Suprapubic skin (tissue), 4 donors: ENCODE results near the gene HEXD. TPM values are rescaled to one million over a fixed set of nuclear protein-coding genes. Genes with fewer than 3 reads are reported as not detected.

Experiments
- DNase-seq, 2 donors: peaks; one replicate each; pipeline ENCODE4 v3.0.0-alpha.2; 2019; ENCODE audit warnings: low spot score in 2 of 2
- H3K27ac ChIP-seq: fragments of 200-600 bp; sonication (generic); one replicate; pipeline ENCODE4 v1.5.1; 2019
- H3K27me3 ChIP-seq: fragments of 200-600 bp; sonication (generic); one replicate; pipeline ENCODE4 v1.5.1; 2019
- H3K36me3 ChIP-seq: fragments of 200-600 bp; sonication (generic); one replicate; pipeline ENCODE4 v1.5.1; 2019
- H3K4me1 ChIP-seq: fragments of 200-600 bp; sonication (generic); one replicate; pipeline ENCODE4 v1.5.1; 2019
- H3K4me3 ChIP-seq: fragments of 200-600 bp; sonication (generic); one replicate; pipeline ENCODE4 v1.5.1; 2019; ENCODE audit warnings: mild to moderate bottlenecking
- H3K9me3 ChIP-seq: fragments of 200-600 bp; sonication (generic); one replicate; pipeline ENCODE4 v1.5.1; 2019
- EP300 ChIP-seq: sonication (generic); formaldehyde crosslinking; IDR thresholded peaks from one replicate; pipeline ENCODE4 v1.6.1; 2017; ENCODE audit warnings: antibody characterized with exemption
- POLR2A ChIP-seq, 2 donors: fragments of 450-650 bp; IDR thresholded peaks; one replicate each; pipeline ENCODE4 v1.6.1; 2017; ENCODE audit warnings: antibody characterized with exemption in 2 of 2, mild to moderate bottlenecking in 2 of 2, moderate library complexity in 2 of 2
- POLR2AphosphoS5 ChIP-seq, 3 donors: sonication (generic); formaldehyde crosslinking; IDR thresholded peaks; one replicate each; pipeline ENCODE4 v1.6.1; 2017; ENCODE audit warnings: antibody characterized with exemption in 3 of 3
- WGBS: methylation state at CpG from one replicate; pipeline ENCODE4 v1.1.5; 2018; 5-methylcytosine and 5-hydroxymethylcytosine counted together
- total RNA-seq, 4 donors: library from RNA; depleted of rRNA; stranded (reverse); fragments of >200 nt; gene quantifications; one replicate each; pipeline ENCODE4 v1.1.0, GENCODE V29; 2016
- TF ChIP-seq, protein P1 (sequence below), 2 donors: fragments of 200-600 bp in 1 of 2; fragments of 450-650 bp in 1 of 2; sonication (generic) in 1 of 2; IDR thresholded peaks; one replicate each; pipeline ENCODE4 v1.5.1; 2016 to 2019; ENCODE audit warnings: antibody characterized with exemption in 2 of 2, mild to moderate bottlenecking in 1 of 2, moderate library complexity in 1 of 2

Gene HEXD
- total RNA-seq, 4 donors from 2014 or later, result 28.1 to 84.6 (median 33.4) TPM

DNA sequence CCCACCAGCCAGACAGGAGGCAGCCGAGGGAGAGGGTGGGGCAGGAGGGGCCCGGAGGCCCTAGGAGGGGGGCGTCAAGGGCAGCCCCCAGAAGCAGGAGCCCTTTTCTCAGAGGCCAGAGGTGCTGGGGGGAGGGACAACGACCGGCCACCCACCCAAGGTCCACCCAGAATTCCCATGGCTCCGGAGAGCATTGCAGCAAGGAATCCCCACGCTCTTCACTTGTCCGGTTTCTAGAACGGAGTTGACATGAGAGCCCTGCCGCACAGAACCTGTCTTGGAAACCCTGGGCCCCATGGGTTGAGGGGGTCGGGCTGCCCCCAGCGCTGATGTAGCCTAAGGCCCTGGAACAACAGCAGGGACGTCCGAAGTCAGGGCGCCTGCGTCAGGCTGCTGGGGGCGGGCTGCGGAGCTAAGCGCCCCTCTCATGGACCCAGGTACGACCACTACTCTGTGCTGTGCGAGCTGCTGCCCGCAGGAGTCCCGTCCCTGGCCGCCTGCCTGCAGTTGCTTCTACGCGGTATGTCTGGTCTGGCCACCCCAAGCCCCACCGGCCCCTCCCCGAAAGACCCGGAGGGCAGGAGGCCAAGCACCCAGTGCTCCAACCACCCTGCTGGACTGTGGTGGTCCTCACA, 21.2 kb downstream of the HEXD start:
- Histone ChIP-seq H3K27ac (no peak overlapping the region), H3K36me3 (peaks cover 67% of the 10 kb centered on the region), H3K4me3 (no peak overlapping the region), H3K27me3 (no peaks in the 10 kb centered on the region), H3K4me1 (peaks cover 7% of the 10 kb centered on the region), H3K9me3 (no peaks in the 10 kb centered on the region)
- 100% methylated on average over 6 of the region's 29 CpGs for WGBS
- DNase-seq, result peak in 1 of 2 donors; percentile 66
- TF ChIP-seq EP300, result no peak
- TF ChIP-seq, protein P1, sequence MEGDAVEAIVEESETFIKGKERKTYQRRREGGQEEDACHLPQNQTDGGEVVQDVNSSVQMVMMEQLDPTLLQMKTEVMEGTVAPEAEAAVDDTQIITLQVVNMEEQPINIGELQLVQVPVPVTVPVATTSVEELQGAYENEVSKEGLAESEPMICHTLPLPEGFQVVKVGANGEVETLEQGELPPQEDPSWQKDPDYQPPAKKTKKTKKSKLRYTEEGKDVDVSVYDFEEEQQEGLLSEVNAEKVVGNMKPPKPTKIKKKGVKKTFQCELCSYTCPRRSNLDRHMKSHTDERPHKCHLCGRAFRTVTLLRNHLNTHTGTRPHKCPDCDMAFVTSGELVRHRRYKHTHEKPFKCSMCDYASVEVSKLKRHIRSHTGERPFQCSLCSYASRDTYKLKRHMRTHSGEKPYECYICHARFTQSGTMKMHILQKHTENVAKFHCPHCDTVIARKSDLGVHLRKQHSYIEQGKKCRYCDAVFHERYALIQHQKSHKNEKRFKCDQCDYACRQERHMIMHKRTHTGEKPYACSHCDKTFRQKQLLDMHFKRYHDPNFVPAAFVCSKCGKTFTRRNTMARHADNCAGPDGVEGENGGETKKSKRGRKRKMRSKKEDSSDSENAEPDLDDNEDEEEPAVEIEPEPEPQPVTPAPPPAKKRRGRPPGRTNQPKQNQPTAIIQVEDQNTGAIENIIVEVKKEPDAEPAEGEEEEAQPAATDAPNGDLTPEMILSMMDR (IDR thresholded peaks at IDR 0.05), result no peak
- no peak for TF ChIP-seq POLR2A (IDR thresholded peaks at IDR 0.05)
- TF ChIP-seq POLR2AphosphoS5 (IDR thresholded peaks at IDR 0.05), result no peak

- peak in 1 of 2 donors; percentile 61 for DNase-seq
- 95% methylated on average over 21 of the region's 34 CpGs for WGBS
- TF ChIP-seq POLR2A (IDR thresholded peaks at IDR 0.05), result no peak
- TF ChIP-seq POLR2AphosphoS5 (IDR thresholded peaks at IDR 0.05), result no peak
- TF ChIP-seq, protein P1 (IDR thresholded peaks at IDR 0.05), result no peak
- H3K9me3 ChIP-seq, result no peaks in the 10 kb centered on the region
- H3K27ac ChIP-seq, result peak overlapping the region; percentile 44
- peaks cover 66% of the 10 kb centered on the region for H3K36me3 ChIP-seq
- no peaks in the 10 kb centered on the region for H3K27me3 ChIP-seq
- H3K4me3 ChIP-seq, result no peak overlapping the region
- peaks cover 8% of the 10 kb centered on the region for H3K4me1 ChIP-seq
Observed at GRCh38 chr17:82439829-82440365, 21.8 kb downstream of the HEXD start.

- Histone ChIP-seq H3K4me1 (peaks cover 14% of the 10 kb centered on the region), H3K27ac (peak overlapping the region; percentile 44)
Observed at GRCh38 chr17:82440469-82440981, 22.4 kb downstream of the HEXD start.

DNA sequence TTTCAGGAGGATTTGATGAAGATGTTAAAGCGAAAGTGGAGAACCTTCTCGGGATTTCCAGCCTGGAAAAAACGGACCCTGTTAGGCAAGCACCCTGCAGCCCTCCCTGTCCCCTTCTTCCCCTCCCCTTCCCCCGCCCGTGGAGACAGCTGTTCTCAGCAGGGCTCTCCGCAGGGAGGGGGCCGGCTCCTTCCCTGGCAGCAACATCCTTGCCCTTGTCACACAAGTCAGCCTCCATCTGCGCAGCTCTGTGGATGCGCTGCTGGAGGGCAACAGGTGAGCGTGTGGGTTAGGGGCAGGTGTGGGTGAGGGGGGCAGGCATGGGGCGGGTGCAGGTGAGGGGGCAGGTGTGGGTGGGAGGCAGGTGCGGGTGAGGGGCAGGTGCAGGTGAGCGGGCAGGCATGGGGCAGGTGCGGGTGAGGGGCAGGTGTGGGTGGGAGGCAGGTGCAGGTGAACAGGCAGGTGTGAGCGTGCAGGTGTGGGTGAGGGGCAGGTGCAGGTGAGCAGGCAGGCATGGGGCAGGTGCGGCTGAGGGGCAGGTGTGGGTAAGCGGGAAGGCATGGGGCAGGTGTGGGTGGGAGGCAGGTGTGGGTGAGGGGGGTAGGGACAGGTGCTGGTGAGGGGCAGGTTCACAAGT, 23.0 kb downstream of the HEXD start:
- peak in 1 of 2 donors; percentile 69 for DNase-seq
- no peaks in the 10 kb centered on the region for H3K9me3 ChIP-seq
- no peak overlapping the region for H3K27ac ChIP-seq
- H3K36me3 ChIP-seq, result peaks cover 54% of the 10 kb centered on the region
- TF ChIP-seq POLR2AphosphoS5 (IDR thresholded peaks at IDR 0.05) (no peak), POLR2A (IDR thresholded peaks at IDR 0.05) (no peak), EP300 (no peak)
- TF ChIP-seq, protein P1 (IDR thresholded peaks at IDR 0.05), result no peak
- peaks cover 20% of the 10 kb centered on the region for H3K4me1 ChIP-seq
- WGBS, result 55% methylated on average over 16 of the region's 17 CpGs
- H3K4me3 ChIP-seq, result no peak overlapping the region
- H3K27me3 ChIP-seq, result no peaks in the 10 kb centered on the region

More at GRCh38 chr17:82440469-82440981, 22.4 kb downstream of the HEXD start:
- H3K4me3 ChIP-seq, result no peak overlapping the region
- WGBS, result 78% methylated on average over 19 of the region's 22 CpGs
- peak in 1 of 2 donors; percentile 63 for DNase-seq
- no peaks in the 10 kb centered on the region for H3K27me3 ChIP-seq
- no peaks in the 10 kb centered on the region for H3K9me3 ChIP-seq
- no peak for TF ChIP-seq POLR2A (IDR thresholded peaks at IDR 0.05)
- no peak for TF ChIP-seq EP300
- TF ChIP-seq, protein P1 (IDR thresholded peaks at IDR 0.05), result no peak
- TF ChIP-seq POLR2AphosphoS5 (IDR thresholded peaks at IDR 0.05), result no peak
- H3K36me3 ChIP-seq, result peaks cover 59% of the 10 kb centered on the region
